Endothelial cell of umbilical vein (primary cell): ENCODE data around the gene ADARB2. TPM values are rescaled to one million over a fixed set of nuclear protein-coding genes. Genes with fewer than 3 reads are reported as not detected.

ENCODE experiments used
- BruUV-seq: library from RNA; stranded (reverse); fragments of 400-500 nt; replicated peaks from 2 replicates; lab custom pipeline; 2021; lab: Mats Ljungman, UMichigan
- CTCF ChIA-PET: fragments of 300-600, 350-600 bp; sonication (Branson Sonifier 250); formaldehyde crosslinking; loops from one replicate; lab custom pipeline; 2021; ENCODE audit warnings: antibody characterized with exemption, inconsistent platforms; lab: Charles Lee
- POLR2A ChIA-PET: fragments of 300-600, 350-600 bp; sonication (Branson Sonifier 250); formaldehyde crosslinking; loops from one replicate; lab custom pipeline; 2021; ENCODE audit warnings: antibody characterized with exemption, inconsistent platforms; lab: Charles Lee
- DNase-seq: peaks from one replicate; pipeline ENCODE4 v3.0.0-alpha.2; 2011; ENCODE audit warnings: low read depth, low spot score
- FAIRE-seq: peaks from 2 replicates; lab custom pipeline; 2011; peaks lifted over from hg19 to GRCh38; lab: Jason Lieb, UNC
- H2AFZ ChIP-seq: 2 replicates; pipeline ENCODE4 v1.6.0; 2012; ENCODE audit warnings: low read depth, low read length, control low read depth, inconsistent platforms
- H3K27ac ChIP-seq: 2 replicates; pipeline ENCODE4 v1.5.1; 2011; ENCODE audit warnings: low read depth, mild to moderate bottlenecking, control low read depth, low read length, moderate library complexity; ENCODE audit not compliant: insufficient read depth
- H3K27me3 ChIP-seq, 2 experiments: 2 replicates each; pipeline versions ENCODE4 v1.6.0 to v1.6.1; 2011; ENCODE audit warnings: low read length in 2 of 2, mixed read lengths in 1 of 2; ENCODE audit not compliant: control insufficient read depth in 2 of 2, insufficient read depth in 2 of 2
- H3K36me3 ChIP-seq, 2 experiments: 2 replicates in 1 of 2; 3 replicates in 1 of 2; pipeline ENCODE4 v1.5.1; 2011; ENCODE audit warnings: low read length in 2 of 2, mild to moderate bottlenecking in 1 of 2, moderate library complexity in 1 of 2; ENCODE audit not compliant: control insufficient read depth in 2 of 2, insufficient read depth in 2 of 2; ENCODE audit errors: extremely low read depth in 1 of 2
- H3K4me1 ChIP-seq: 3 replicates; pipeline ENCODE4 v1.5.1; 2011; ENCODE audit warnings: mild to moderate bottlenecking, low read length; ENCODE audit not compliant: control insufficient read depth, insufficient read depth; ENCODE audit errors: extremely low read depth
- H3K4me2 ChIP-seq: 2 replicates; pipeline ENCODE4 v1.6.1; 2011; ENCODE audit warnings: low read length, control low read depth, mixed read lengths; ENCODE audit not compliant: insufficient read depth
- H3K4me3 ChIP-seq, 3 experiments: fragments of 200-600 bp in 1 of 3; sonication (generic), shearing (Covaris generic) in 1 of 3; replicated peaks in 1 of 3; 2 replicates each; pipeline ENCODE4 v1.5.1; 2011 to 2016; ENCODE audit warnings: control low read depth in 3 of 3, low read length in 3 of 3, mild to moderate bottlenecking in 2 of 3, inconsistent platforms in 1 of 3, low read depth in 1 of 3, moderate library complexity in 1 of 3; ENCODE audit not compliant: insufficient read depth in 1 of 3
- H3K79me2 ChIP-seq: 2 replicates; pipeline ENCODE4 v1.6.0; 2012; ENCODE audit warnings: low read length, inconsistent platforms; ENCODE audit not compliant: control insufficient read depth, insufficient read depth
- H3K9ac ChIP-seq: replicated peaks from 2 replicates; pipeline ENCODE3; 2011; ENCODE audit warnings: low read length, control low read depth; ENCODE audit not compliant: insufficient read depth; ENCODE audit errors: extremely low read depth
- H3K9me1 ChIP-seq: replicated peaks from 3 replicates; pipeline ENCODE4 v1.6.0; 2011; ENCODE audit warnings: mild to moderate bottlenecking, low read length; ENCODE audit not compliant: control insufficient read depth, insufficient read depth; ENCODE audit errors: extremely low read depth
- H3K9me3 ChIP-seq: replicated peaks from 2 replicates; pipeline ENCODE4 v1.5.1; 2012; ENCODE audit warnings: low read length, inconsistent platforms; ENCODE audit not compliant: control insufficient read depth, insufficient read depth
- H4K20me1 ChIP-seq: replicated peaks from 2 replicates; pipeline ENCODE3; 2011; ENCODE audit warnings: mild to moderate bottlenecking, low read length; ENCODE audit not compliant: control insufficient read depth, insufficient read depth; ENCODE audit errors: extremely low read depth
- CTCF ChIP-seq, 2 donors: IDR thresholded peaks; 1 replicate in 1 of 2; 2 replicates in 1 of 2; pipeline ENCODE4 v1.5.1; 2011; ENCODE audit warnings: low read length in 2 of 2, mild to moderate bottlenecking in 2 of 2, moderate library complexity in 2 of 2, control low read depth in 1 of 2, inconsistent platforms in 1 of 2, low read depth in 1 of 2; ENCODE audit not compliant: insufficient read depth in 1 of 2; ENCODE audit errors: extremely low read depth in 1 of 2
- EZH2 ChIP-seq: IDR thresholded peaks from 2 replicates; pipeline ENCODE4 v1.6.1; 2012; ENCODE audit warnings: borderline replicate concordance, low read depth, mild to moderate bottlenecking, moderate library complexity, low read length, inconsistent platforms; ENCODE audit not compliant: severe bottlenecking
- FOS ChIP-seq: IDR thresholded peaks from 2 replicates; pipeline ENCODE4 v1.6.1; 2011; ENCODE audit warnings: mild to moderate bottlenecking, low read length, moderate library complexity, borderline replicate concordance; ENCODE audit not compliant: insufficient read depth
- GATA2 ChIP-seq: IDR thresholded peaks from 2 replicates; pipeline ENCODE4 v1.7.0; 2011; ENCODE audit warnings: low read depth, mild to moderate bottlenecking, moderate library complexity, mixed read lengths, low read length; ENCODE audit not compliant: insufficient read length, insufficient read depth
- MAX ChIP-seq: IDR thresholded peaks from 2 replicates; pipeline ENCODE4 v1.6.1; 2011; ENCODE audit not compliant: insufficient read depth, insufficient read length
- MYC ChIP-seq: IDR thresholded peaks from one replicate; pipeline ENCODE4 v1.6.1; 2011; ENCODE audit warnings: mild to moderate bottlenecking, low read depth, low read length
- POLR2A ChIP-seq: IDR thresholded peaks from 2 replicates; pipeline ENCODE4 v1.6.1; 2012; ENCODE audit warnings: low read depth, mild to moderate bottlenecking, control low read depth, low read length
- dilution Hi-C: fragments of 300-500 bp; cut with MboI; formaldehyde crosslinking; loops from one replicate; pipeline ENCODE4 v1.15.0; 2019; ENCODE audit warnings: low sequenced_read_pairs; ENCODE audit not compliant: extremely low pct_ligation_motif_present
- intact Hi-C: fragments of 100-400 bp; cut with micrococcal nuclease; formaldehyde crosslinking; loops from one replicate; pipeline ENCODE4 v1.10.0; 2022
- polyA plus RNA-seq, 4 experiments: library from polyadenylated mRNA; depleted of rRNA in 3 of 4; stranded (reverse) in 3 of 4; unstranded in 1 of 4; fragments of >200 nt; gene quantifications; 2 replicates each; pipeline versions ENCODE4 v1.2.1 to v1.2.3, GENCODE V29; 2011 to 2012; ENCODE audit warnings: missing spikeins in 1 of 4
- total RNA-seq: library from RNA; stranded (reverse); gene quantifications from 2 replicates; pipeline ENCODE4 v1.2.3, GENCODE V29; 2021

The ADARB2 gene
- total and polyA plus RNA-seq, 2 donors (not counting 3 experiments of a cell fraction or from before 2014, with no cell fraction given): not detected

- TF ChIP-seq GATA2: no peak
- no peak for TF ChIP-seq MAX
- no peak for TF ChIP-seq CTCF (IDR thresholded peaks at IDR 0.05; ENCODE audit: extremely low read depth in 1 of 2, insufficient read depth in 1 of 2, low read depth in 1 of 2, low read length in 2 of 2)
- TF ChIP-seq MYC: no peak
- no peak for TF ChIP-seq POLR2A
- no peak for TF ChIP-seq FOS
- no peak for TF ChIP-seq EZH2
- CTCF ChIA-PET: no interaction called here
- no TSS peak for BruUV-seq
Measured at GRCh38 chr10:1328161-1328823, 409.0 kb downstream of the ADARB2 start.

More at GRCh38 chr10:1328161-1328823, 409.0 kb downstream of the ADARB2 start:
- H2AFZ ChIP-seq: no peak overlapping the region
- DNase-seq (no peak), FAIRE-seq (no peak)
- dilution Hi-C loops (no loop called here), intact Hi-C loops (no loop called here)
- no peaks in the 10 kb centered on the region for H3K9me1 ChIP-seq
- no peaks in the 10 kb centered on the region for H4K20me1 ChIP-seq
- H3K9me3 ChIP-seq: no peaks in the 10 kb centered on the region
- no peaks in the 10 kb centered on the region for H3K4me1 ChIP-seq
- no peak overlapping the region for H3K27ac ChIP-seq
- H3K36me3 ChIP-seq: no peaks in the 10 kb centered on the region
- H3K9ac ChIP-seq: no peak overlapping the region
- no peak overlapping the region for H3K4me2 ChIP-seq
- POLR2A ChIA-PET: no interaction called here
- H3K79me2 ChIP-seq: no peaks in the 10 kb centered on the region
- no peaks in the 10 kb centered on the region for H3K27me3 ChIP-seq
- no peak overlapping the region for H3K4me3 ChIP-seq
